IPS-15b (cell line): Measurements from ENCODE around the gene SYTL3.
"Not testable (repeated sequence)": the region's sequence is repeated elsewhere in the genome, so short reads cannot be mapped to it uniquely, and the experiment has no call there.

Experiments
- H3K27me3 ChIP-seq: one replicate; pipeline ENCODE4 v1.6.1; 2013; ENCODE audit warnings: low read length; ENCODE audit not compliant: control insufficient read depth, insufficient read depth
- H3K36me3 ChIP-seq: one replicate; pipeline ENCODE4 v1.6.1; 2013; ENCODE audit warnings: low read length; ENCODE audit not compliant: control insufficient read depth, insufficient read depth
- H3K4me1 ChIP-seq: one replicate; pipeline ENCODE4 v1.6.1; 2013; ENCODE audit warnings: mild to moderate bottlenecking, low read length; ENCODE audit not compliant: control insufficient read depth, insufficient read depth
- H3K4me3 ChIP-seq: one replicate; pipeline ENCODE4 v1.5.1; 2013; ENCODE audit warnings: low read depth, low read length
- H3K9ac ChIP-seq: one replicate; pipeline ENCODE4 v1.6.1; 2013; ENCODE audit warnings: low read depth, mild to moderate bottlenecking, low read length
- H3K9me3 ChIP-seq: one replicate; pipeline ENCODE4 v1.6.1; 2013; ENCODE audit warnings: mild to moderate bottlenecking, low read length; ENCODE audit not compliant: control insufficient read depth, insufficient read depth

SYTL3 gene

DNA sequence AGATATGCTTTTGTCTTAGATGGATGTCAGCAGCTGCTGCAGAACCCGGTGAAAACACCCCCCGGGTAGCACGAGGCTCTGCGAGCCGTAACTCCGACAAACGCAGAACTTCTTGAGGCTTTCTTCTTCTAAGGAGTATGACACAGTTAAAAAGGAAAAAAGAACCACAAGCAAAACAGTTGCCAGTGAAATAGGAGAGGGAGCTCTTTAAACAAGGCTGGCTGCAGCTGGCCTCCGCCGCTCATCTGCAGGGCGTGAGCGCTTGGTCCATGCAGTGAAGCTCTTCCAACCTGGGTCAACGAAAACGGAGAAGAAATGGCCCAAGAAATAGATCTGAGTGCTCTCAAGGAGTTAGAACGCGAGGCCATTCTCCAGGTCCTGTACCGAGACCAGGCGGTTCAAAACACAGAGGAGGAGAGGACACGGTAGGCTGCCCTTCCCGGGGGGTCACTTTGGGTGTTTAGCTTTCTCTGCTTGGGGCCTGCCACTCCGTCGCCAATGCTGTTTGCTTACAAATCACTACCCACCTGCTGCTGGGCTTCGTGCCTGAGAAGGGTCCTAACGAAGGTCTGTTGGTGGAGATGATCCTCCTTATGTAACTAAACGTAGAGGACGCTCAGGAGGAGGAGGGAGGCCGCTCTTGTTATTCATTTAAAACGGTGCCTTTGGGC, 13.2 kb downstream of the SYTL3 start:
- Histone ChIP-seq H3K27me3 (no peaks in the 10 kb centered on the region), H3K36me3 (no peaks in the 10 kb centered on the region), H3K9me3 (no peaks in the 10 kb centered on the region), H3K9ac (no peak overlapping the region), H3K4me1 (peaks cover 7% of the 10 kb centered on the region), H3K4me3 (no peak overlapping the region)

DNA sequence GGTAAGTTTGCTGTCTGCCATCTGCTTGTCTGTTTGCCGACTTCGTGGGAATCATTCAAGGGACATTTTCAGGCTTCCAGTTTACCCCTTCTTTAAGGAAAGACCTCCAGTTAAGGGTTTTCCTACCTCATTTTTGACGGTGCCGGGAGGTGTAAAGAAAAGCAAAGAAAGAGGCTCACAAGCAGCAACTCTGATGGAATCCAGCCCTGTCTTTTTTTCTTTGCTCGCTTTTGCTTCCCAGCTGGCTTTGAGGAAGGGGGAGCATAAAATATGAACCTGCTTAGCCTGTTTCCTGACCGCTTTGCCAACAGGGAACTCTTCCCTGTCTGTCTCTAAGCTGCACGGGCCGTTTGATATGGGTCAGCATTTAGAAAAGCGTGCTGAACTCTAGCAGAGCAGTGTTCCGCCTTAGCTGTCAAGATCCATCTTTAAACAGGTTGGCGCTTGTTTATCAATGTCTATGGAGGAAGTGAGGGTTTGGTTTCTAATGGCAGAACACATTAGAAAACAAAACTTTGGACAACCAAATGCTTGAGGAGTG, 13.8 kb downstream of the SYTL3 start:
- no peak overlapping the region for H3K9ac ChIP-seq
- no peak overlapping the region for H3K4me3 ChIP-seq
- H3K27me3 ChIP-seq: no peaks in the 10 kb centered on the region

DNA sequence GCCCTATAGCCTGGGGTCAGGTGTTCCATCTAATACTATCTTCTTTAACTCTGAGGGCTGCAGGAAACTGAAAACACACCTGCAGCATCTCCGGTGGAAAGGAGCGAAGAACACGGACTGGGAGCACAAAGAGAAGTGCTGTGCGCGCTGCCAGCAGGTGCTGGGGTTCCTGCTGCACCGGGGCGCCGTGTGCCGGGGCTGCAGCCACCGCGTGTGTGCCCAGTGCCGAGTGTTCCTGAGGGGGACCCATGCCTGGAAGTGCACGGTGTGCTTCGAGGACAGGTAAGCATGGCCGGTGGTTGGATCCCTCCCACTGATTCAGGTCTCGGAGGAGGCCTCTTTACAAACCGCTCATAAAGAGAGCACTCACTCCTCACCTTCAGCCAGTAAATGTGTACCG, 15.5 kb downstream of the SYTL3 start:
- no peaks in the 10 kb centered on the region for H3K36me3 ChIP-seq
- no peaks in the 10 kb centered on the region for H3K27me3 ChIP-seq
- no peaks in the 10 kb centered on the region for H3K9me3 ChIP-seq
- peaks cover 7% of the 10 kb centered on the region for H3K4me1 ChIP-seq
- H3K4me3 ChIP-seq: no peak overlapping the region
- no peak overlapping the region for H3K9ac ChIP-seq

More for the DNA sequence above, 13.8 kb downstream of the SYTL3 start:
- Histone ChIP-seq H3K4me1 (peaks cover 7% of the 10 kb centered on the region), H3K9me3 (no peaks in the 10 kb centered on the region), H3K36me3 (no peaks in the 10 kb centered on the region)

DNA sequence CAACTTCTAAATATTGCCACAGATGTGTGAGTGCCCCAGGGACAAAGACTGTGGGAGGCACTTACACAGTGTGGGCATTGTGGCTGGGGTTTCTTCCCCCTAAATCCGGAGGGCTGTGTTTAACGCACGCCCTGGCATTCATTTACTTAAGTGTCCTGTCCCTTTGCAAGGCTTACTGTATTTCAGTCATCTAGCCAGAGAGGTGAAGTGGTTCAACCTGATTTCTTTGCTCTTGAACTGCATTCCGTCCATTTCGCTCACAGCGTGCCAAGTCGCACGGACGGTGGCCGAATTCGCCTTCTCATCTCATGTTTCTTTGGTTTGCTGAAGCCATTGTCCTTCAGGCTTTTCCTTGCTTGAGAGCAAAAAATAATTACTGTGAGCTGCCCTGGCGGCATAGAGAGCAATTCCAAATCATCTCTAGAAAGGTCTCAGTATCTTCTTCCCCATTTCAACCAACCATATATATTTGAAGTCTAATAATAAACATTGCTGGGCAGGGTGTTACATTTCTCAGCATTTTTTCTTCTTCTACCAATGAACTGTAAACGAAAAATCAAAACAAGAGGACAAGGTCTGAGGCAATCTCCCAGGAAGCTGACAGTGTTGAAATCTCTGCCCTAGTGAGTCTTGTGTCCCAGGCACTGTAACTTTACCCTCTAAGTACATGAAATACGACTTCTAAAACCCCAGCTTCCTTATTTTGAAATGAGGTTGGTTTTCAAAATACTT, 16.9 kb downstream of the SYTL3 start:
- Histone ChIP-seq H3K4me3 (no peak overlapping the region), H3K4me1 (peaks cover 7% of the 10 kb centered on the region), H3K27me3 (no peaks in the 10 kb centered on the region), H3K9me3 (no peaks in the 10 kb centered on the region), H3K36me3 (no peaks in the 10 kb centered on the region), H3K9ac (no peak overlapping the region)

DNA sequence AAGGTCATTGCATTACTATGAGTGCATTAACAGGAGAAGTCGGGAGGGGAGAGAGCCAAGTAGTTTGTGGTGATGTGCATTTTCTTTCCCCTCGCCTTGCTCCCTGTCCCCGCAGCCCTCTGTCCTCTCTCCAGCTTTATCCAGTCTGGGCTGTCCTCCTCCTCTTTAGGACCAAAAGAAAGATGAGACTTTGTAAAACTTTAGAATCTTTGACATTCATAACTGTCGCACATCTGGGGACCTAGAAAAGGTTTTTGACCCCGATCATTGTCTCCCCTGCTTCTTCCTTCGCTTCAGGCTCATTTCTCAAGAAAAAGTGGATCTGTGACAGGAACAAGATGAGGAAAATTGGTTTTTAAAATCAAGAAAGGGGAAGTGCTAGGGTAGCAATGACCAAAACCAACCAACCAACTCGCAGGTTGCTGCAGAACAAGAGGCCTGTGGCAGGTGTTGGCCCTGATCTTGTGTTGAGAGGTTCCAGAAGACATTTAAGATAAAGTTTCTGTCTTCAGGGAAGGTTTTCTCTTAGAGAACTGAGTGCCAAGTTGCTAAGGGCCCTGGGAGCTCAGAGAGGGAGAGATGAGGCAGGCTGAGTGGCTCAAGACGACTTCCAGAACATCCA, 17.6 kb downstream of the SYTL3 start:
- Histone ChIP-seq H3K9me3 (no peaks in the 10 kb centered on the region), H3K4me1 (peaks cover 7% of the 10 kb centered on the region), H3K9ac (no peak overlapping the region), H3K27me3 (no peaks in the 10 kb centered on the region), H3K4me3 (no peak overlapping the region), H3K36me3 (no peaks in the 10 kb centered on the region)

DNA sequence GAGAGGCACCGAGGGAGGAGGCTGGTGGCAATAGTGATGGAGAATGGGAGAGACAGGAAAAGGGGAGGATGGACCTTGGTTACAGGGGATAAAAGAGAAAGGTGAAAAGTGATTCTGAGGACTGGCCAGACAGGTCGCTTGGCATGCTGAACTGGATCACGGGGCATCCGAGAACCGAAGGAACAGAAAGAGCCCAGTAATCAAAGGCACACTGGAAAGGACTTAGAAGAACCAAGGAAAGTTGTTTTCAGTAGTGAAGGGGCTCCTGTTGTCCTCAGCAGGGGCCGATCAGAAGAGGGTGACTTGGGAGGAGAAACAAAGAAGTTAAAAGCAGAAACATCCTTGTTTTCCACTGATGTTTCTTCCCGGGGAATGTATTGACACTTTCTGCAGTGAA, 18.9 kb downstream of the SYTL3 start:
- H3K27me3 ChIP-seq: no peaks in the 10 kb centered on the region
- H3K9ac ChIP-seq: no peak overlapping the region
- H3K9me3 ChIP-seq: no peaks in the 10 kb centered on the region
- H3K4me3 ChIP-seq: no peak overlapping the region
- no peaks in the 10 kb centered on the region for H3K36me3 ChIP-seq
- no peaks in the 10 kb centered on the region for H3K4me1 ChIP-seq

DNA sequence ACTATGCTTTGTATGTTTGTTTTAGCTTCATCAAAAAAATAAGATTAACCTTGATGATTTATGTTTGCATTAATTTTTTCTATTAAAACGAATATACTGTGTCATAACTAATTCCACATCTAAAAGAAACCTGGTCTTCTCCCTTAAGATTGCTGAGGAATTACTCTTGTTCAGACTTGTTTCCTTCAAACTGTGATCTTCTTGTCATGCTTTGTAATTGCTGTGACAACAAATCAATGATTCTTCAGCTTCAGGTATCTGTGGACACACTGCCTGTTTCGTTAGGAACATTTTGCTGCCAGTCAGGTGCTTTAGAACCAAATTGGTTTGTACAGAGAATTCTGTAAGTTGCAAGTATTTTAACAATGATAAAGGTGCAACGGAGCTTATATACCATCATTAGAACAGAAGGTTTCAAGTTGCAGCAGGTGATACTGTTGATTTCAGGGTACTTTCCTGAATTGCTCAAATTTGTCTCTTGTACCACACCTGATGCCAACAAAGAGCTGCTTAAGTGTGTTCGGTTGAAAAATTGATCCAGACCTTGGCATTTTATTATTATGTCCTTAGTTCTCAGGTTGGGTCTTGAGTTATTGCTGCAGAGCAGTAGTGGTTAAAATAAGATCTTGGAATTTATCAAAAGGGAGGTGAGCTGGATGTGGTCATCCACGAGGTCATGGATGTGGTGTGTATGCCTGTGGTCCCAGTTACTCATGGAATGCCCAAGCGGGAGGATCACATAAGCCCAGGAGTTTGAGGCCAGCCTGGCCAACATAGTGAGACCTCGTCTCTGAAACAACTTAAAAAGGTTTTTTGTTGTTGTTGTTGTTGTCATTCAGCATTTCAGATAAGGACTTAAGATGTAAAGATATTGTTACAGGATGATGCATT, 19.5 kb downstream of the SYTL3 start:
- no peak overlapping the region for H3K9ac ChIP-seq
- no peaks in the 10 kb centered on the region for H3K4me1 ChIP-seq
- H3K4me3 ChIP-seq: no peak overlapping the region
- H3K36me3 ChIP-seq: no peaks in the 10 kb centered on the region
- no peaks in the 10 kb centered on the region for H3K9me3 ChIP-seq
- no peaks in the 10 kb centered on the region for H3K27me3 ChIP-seq

DNA sequence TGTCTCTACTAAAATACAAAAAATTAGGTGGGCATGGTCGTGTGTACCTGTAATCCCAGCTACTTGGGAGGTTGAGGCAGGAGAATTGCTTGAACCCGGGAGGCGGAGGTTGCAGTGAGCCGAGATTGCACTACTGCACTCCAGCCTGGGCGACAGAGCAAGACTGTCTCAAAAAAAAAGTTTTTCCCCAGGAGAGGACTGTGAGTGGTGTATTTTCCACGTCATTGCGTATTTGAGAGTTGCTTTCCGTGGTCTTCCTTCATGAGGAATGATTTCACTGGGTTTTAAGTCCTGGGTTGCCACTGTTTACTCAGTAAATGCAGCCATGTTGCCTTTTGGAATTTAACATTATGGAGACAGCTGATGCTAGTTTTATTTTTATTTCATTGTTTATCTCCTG, 22.3 kb downstream of the SYTL3 start:
- not testable (repeated sequence) for H3K27me3 ChIP-seq, H3K4me3 ChIP-seq, H3K36me3 ChIP-seq, H3K9ac ChIP-seq, H3K4me1 ChIP-seq, H3K9me3 ChIP-seq

DNA sequence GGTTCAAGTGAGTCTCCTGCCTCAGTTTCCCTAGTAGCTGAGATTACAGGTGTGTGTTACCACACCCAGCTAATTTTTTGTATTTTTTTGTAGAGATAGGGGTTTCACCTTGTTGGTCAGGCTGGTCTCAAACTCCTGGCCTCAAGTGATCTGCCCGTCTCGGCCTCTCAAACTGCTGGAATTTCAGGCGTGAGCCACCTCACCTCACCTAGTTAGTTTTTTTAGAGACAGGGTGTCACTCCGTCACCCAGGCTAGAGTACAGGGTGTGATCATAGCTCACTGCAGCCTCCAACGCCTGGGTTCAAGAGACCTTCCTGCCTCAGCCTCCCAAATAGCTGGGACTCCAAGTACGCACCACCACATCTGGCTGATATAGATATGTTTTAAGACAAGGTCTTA, 22.9 kb downstream of the SYTL3 start:
- H3K27me3 ChIP-seq: no peaks in the 10 kb centered on the region
- no peak overlapping the region for H3K9ac ChIP-seq
- H3K4me3 ChIP-seq: no peak overlapping the region
- H3K4me1 ChIP-seq: no peaks in the 10 kb centered on the region
- H3K9me3 ChIP-seq: no peaks in the 10 kb centered on the region
- H3K36me3 ChIP-seq: no peaks in the 10 kb centered on the region

DNA sequence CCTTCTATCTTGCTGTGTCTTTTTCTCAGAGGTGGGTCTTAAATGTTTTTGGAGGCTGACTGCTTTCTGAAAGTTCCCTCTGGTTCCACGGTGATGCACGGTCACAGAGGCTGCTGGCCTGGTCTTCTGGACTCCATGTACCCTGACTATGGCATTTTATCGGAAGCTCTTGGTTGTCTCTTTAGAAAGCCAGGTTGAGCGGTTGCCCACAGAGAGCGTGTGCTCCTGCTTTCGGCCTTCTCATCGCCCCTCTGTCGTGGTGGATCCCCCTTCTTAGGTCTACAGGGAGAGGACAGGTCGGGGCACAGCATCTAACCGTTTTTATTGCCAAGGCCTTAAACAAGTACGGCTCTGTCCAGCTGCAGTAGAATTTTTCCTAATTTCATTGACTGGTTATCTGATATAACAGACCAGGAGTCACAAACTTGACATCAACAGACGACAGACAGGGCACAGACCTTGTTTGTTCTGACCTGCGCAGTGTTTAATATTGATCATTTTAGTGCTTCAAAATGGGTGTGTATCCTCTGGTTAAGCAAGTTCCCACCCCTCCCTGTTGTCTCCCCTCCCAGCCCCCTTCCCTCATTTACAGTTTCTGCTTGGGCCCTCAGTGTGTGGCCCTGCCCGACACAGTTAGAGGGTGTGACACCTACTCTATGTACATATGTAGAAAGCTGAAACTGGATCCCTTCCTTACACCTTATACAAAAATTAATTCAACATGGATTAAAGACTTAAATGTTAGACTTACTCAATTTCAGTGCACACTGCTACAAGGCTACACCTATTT, 24.7 kb downstream of the SYTL3 start:
- no peaks in the 10 kb centered on the region for H3K4me1 ChIP-seq
- no peak overlapping the region for H3K9ac ChIP-seq
- no peaks in the 10 kb centered on the region for H3K27me3 ChIP-seq

DNA sequence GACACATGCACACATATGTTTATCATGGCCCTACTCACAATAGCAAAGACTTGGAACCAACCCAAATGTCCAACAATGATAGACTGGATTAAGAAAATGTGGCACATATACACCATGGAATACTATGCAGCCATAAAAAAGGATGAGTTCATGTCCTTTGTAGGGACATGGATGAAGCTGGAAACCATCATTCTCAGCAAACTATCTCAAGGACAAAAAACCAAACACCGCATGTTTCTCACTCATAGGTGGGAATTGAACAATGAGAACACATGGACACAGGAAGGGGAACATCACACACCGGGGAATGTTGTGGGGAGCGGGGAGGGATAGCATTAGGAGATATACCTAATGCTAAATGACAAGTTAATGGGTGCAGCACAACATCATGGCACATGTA, 27.2 kb downstream of the SYTL3 start:
- H3K36me3 ChIP-seq, H3K9ac ChIP-seq, H3K27me3 ChIP-seq, H3K9me3 ChIP-seq, H3K4me1 ChIP-seq, H3K4me3 ChIP-seq: not testable (repeated sequence)

More for the DNA sequence above, 24.7 kb downstream of the SYTL3 start:
- Histone ChIP-seq H3K9me3 (no peaks in the 10 kb centered on the region), H3K36me3 (no peaks in the 10 kb centered on the region), H3K4me3 (no peak overlapping the region)
